ENCODE results near the gene MRPL23.

MRPL23 gene

DNA sequence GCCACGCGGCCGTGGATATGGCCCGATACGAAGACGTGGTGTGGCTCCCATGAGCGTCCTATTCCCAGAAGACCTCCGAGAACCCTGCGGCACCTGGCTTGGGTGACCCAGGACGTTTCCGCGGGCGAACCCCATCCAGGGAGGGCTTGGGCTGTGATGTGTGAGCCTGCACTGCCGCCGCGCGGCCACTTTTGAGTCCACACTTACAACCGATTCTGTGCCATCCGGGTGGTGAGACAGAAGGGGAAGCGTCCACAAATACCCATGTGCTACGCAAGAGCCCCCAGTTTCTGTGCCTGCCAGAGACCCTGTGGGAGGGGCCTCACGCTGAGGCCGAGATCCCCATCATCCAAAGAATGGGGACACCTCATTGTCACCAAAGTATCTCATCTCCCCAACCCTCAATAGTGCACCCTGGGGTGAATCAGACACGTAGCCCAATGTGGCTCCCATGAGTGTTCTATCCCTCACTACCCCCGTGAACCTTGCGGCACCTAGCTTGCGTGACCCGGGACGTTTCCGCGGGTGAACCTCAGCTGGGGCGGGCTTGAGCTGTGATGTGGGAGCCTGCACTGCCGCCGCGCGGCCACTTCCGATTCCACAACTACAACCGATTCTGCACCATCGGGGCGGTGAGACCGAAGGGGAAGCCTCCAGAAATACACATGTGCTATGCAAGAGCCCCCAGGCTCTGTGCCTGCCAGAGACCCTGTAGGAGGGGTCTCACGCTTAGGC lies 55.1 kb downstream of the MRPL23 start:
- Mint-ChIP-seq H3K27me3 (no peaks in the 10 kb centered on the region), H3K27ac (no peak overlapping the region), H3K9me3 (no peaks in the 10 kb centered on the region), H3K4me1 (ENCODE audit: low read depth) (no peaks in the 10 kb centered on the region), H3K4me3 (no peak overlapping the region), H3K36me3 (ENCODE audit: low read depth) (no peaks in the 10 kb centered on the region)
- no peak for DNase-seq

DNA sequence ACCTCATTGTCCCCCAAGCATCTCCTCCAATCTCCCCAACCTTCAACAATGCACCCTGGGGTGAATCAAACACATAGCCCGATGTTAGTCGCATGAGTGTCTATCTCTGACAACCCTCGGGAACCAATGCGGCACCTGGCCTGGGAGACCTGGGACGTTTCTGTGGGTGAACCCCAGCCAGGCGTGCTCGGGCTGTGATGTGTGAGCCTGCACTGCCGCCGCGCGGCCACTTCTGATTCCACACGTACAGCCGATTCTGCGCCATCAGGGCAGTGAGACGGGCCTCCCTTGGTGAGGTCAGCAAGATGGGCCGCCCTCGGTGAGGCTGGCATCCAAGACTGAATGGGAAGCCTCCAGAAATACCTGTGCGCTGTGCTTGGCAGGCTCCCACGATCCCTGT lies 55.7 kb downstream of the MRPL23 start:
- Mint-ChIP-seq H3K9me3 (no peaks in the 10 kb centered on the region), H3K4me3 (no peak overlapping the region), H3K27ac (no peak overlapping the region), H3K27me3 (no peaks in the 10 kb centered on the region), H3K4me1 (ENCODE audit: low read depth) (no peaks in the 10 kb centered on the region), H3K36me3 (ENCODE audit: low read depth) (no peaks in the 10 kb centered on the region)
- DNase-seq: no peak

DNA sequence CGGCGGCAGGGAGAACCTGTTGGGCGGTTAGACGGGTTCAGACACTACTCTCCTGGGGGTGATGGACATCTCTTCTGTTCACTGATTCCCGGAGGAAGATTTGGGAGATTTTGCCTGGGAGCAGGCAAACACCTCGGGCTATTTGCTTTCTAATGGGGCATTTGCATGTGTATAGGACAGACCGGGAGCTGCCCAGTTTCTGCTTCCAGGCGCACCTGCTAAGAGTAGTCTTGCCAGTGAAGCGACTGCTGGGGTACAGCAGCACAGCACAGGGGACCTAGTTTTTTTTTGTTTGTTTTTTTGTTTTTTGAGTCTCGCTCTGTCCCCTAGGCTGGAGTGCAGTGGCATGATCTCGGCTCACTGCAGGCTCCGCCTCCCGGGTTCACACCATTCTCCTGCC lies 57.3 kb downstream of the MRPL23 start:
- no peak for DNase-seq
- H3K36me3 Mint-ChIP-seq (ENCODE audit: low read depth): no peaks in the 10 kb centered on the region
- H3K27me3 Mint-ChIP-seq: no peaks in the 10 kb centered on the region
- H3K9me3 Mint-ChIP-seq: no peaks in the 10 kb centered on the region
- H3K4me3 Mint-ChIP-seq: no peak overlapping the region
- H3K27ac Mint-ChIP-seq: no peak overlapping the region
- H3K4me1 Mint-ChIP-seq (ENCODE audit: low read depth): no peaks in the 10 kb centered on the region
